SU-DHL-6 (cell line): ENCODE measurements around the gene TARP.

Experiments used
- CTCF ChIP-seq: fragments of 200-600 bp; sonication (generic); IDR thresholded peaks from one replicate; pipeline ENCODE4 v1.5.1; 2017; ENCODE audit warnings: antibody characterized with exemption, mild to moderate bottlenecking, low read length, moderate library complexity; ENCODE audit not compliant: insufficient read depth, poor library complexity, severe bottlenecking
- EZH2phosphoT487 ChIP-seq: fragments of 200-600 bp; sonication (generic), shearing (Covaris generic); conservative IDR thresholded peaks from 2 replicates; pipeline ENCODE4 v1.6.1; 2018; ENCODE audit warnings: mild to moderate bottlenecking, antibody characterized with exemption, low read length, moderate library complexity, mixed read lengths

GRCh38 chr7:38229386-38229785 lies 44.0 kb downstream of the TARP start:
- no peak for TF ChIP-seq CTCF
- TF ChIP-seq EZH2phosphoT487 = no peak
